T-helper 2 cell treated with Interferon-gamma antibody and Interleukin-4, amounts not matched to agents 100 ng/mL and 5 ng/mL, for 36 hours (primary cell): ENCODE measurements around the gene GPSM3. TPM values are rescaled to one million over a fixed set of nuclear protein-coding genes. Genes with fewer than 3 reads are reported as not detected.
"Not testable (repeated sequence)": the region's sequence is repeated elsewhere in the genome, so short reads cannot be mapped to it uniquely, and the experiment has no call there.

Experiments
- intact Hi-C: fragments of 100-400 bp; cut with micrococcal nuclease; formaldehyde crosslinking; loops from one replicate; pipeline ENCODE4 v1.15.1; 2023
- total RNA-seq: library from RNA; stranded (reverse); gene quantifications from 2 replicates; pipeline ENCODE4 v1.2.3, GENCODE V29; 2022

Gene GPSM3
- total RNA-seq, 1 donor from 2014 or later: 245 TPM

- intact Hi-C loops: no loop called here
Observed at GRCh38 chr6:32188381-32189068, 3.9 kb downstream of the GPSM3 start.

GRCh38 chr6:32187725-32188380 is 4.6 kb downstream of the GPSM3 start:
- intact Hi-C loops: not testable (repeated sequence)

GRCh38 chr6:32187009-32187709 is 5.3 kb downstream of the GPSM3 start:
- intact Hi-C loops: no loop called here

- intact Hi-C loops: not testable (repeated sequence)
Observed at GRCh38 chr6:32186151-32186840, 6.1 kb downstream of the GPSM3 start.

- intact Hi-C loops: not testable (repeated sequence)
Observed at GRCh38 chr6:32185681-32186131, 6.7 kb downstream of the GPSM3 start.

GRCh38 chr6:32184084-32184640 is 8.3 kb downstream of the GPSM3 start, which contains the start of gene AGER:
Gene AGER, minus strand, starts transcription at chr6:32184253. Its CDS starts 31 bp downstream, at chr6:32184222.
- intact Hi-C loops: no loop called here

GRCh38 chr6:32183483-32184083 is 8.9 kb downstream of the GPSM3 start:
- intact Hi-C loops: no loop called here

GRCh38 chr6:32183030-32183429 is 9.4 kb downstream of the GPSM3 start:
- intact Hi-C loops: no loop called here

GRCh38 chr6:32182555-32182981 is 9.9 kb downstream of the GPSM3 start:
- intact Hi-C loops: no loop called here

GRCh38 chr6:32181915-32182529 is 10.4 kb downstream of the GPSM3 start:
- intact Hi-C loops: no loop called here

GRCh38 chr6:32181148-32181702 is 11.2 kb downstream of the GPSM3 start:
- intact Hi-C loops: no loop called here

GRCh38 chr6:32179766-32180405 is 12.6 kb downstream of the GPSM3 start:
- intact Hi-C loops: loop anchor here (5.0 to 10.0 kb wide), 4 partner anchors 445 to 792 kb away; partner anchors contain the start of genes C6orf47, CLIC1, CSNK2B and GPANK1

GRCh38 chr6:32178547-32179440 is 13.6 kb downstream of the GPSM3 start:
- intact Hi-C loops: loop anchor here (1.0 to 10.0 kb wide), 6 partner anchors 12 to 794 kb away; partner anchors contain the start of genes C6orf47, CLIC1, CSNK2B and GPANK1

GRCh38 chr6:32177788-32178546 is 14.5 kb downstream of the GPSM3 start, which contains the start of gene RNF5:
Gene RNF5, plus strand, starts transcription at chr6:32178405. Its CDS starts 107 bp downstream, at chr6:32178512.
- intact Hi-C loops: loop anchor here (1.0 to 10.0 kb wide), 7 partner anchors 12 to 794 kb away; partner anchors contain the start of genes C6orf47, CLIC1, CSNK2B and GPANK1

- intact Hi-C loops: loop anchor here (2.0 to 10.0 kb wide), 5 partner anchors 22 to 795 kb away; partner anchors contain the start of genes C6orf47, CLIC1, CSNK2B and GPANK1
Observed at GRCh38 chr6:32177183-32177787, 15.2 kb downstream of the GPSM3 start.

GRCh38 chr6:32176476-32177182 is 15.8 kb downstream of the GPSM3 start:
- intact Hi-C loops: loop anchor here (1.0 to 10.0 kb wide), 6 partner anchors 22 to 796 kb away; partner anchors contain the start of genes C6orf47, CLIC1, CSNK2B and FKBPL
